Activated T-cell treated with anti-CD3 and anti-CD28 coated beads for 1 hour (primary cell): ENCODE measurements around the gene EML1.

Source experiments
- DNase-seq: peaks from one replicate; pipeline ENCODE4 v3.0.0-alpha.2; 2020; ENCODE audit warnings: low read depth

Gene EML1, protein sequence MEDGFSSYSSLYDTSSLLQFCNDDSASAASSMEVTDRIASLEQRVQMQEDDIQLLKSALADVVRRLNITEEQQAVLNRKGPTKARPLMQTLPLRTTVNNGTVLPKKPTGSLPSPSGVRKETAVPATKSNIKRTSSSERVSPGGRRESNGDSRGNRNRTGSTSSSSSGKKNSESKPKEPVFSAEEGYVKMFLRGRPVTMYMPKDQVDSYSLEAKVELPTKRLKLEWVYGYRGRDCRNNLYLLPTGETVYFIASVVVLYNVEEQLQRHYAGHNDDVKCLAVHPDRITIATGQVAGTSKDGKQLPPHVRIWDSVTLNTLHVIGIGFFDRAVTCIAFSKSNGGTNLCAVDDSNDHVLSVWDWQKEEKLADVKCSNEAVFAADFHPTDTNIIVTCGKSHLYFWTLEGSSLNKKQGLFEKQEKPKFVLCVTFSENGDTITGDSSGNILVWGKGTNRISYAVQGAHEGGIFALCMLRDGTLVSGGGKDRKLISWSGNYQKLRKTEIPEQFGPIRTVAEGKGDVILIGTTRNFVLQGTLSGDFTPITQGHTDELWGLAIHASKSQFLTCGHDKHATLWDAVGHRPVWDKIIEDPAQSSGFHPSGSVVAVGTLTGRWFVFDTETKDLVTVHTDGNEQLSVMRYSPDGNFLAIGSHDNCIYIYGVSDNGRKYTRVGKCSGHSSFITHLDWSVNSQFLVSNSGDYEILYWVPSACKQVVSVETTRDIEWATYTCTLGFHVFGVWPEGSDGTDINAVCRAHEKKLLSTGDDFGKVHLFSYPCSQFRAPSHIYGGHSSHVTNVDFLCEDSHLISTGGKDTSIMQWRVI

DNA sequence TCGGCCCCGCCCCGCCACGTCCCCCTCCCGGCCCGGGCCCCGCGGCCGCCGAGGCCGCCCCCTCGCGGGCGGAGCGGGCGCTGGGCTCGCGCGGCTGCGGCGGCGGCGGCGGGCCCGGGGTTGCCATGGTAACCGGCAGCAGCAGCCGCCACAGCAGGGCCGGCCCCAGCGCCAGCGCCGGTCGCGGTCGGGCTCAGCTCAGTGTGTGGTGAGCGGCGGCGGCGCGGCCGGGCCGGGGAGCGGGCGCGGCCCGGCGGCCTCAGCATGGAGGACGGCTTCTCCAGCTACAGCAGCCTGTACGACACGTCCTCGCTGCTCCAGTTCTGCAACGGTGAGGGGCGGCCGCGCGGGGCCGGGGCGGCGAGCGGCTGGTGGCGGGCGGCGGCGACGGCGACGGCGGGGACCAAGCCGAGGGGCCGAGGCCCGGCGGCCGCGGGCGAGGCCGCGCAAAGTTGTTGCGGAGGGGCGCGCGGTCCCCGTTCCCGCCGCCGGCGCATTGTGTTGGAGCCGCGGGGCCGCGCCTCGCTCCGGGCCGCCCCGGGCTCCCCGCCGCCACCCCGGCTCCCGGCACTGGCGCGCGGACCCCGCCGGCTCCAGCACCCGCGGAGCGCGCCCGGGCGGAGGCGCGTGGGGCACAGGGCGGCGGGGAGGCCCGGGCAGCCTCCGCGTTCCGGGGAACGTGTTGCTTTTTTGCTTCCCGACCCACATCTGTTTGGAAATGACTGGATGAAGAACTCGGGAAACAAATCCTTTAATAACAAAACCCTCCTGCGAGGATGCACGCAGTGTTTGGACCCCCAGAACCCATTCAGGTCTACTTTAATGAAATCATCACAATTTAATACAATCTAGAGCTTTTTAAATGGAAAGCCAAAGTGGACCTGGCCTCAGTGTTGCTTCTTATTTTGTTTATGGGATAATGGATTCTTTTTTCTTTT is at the start of gene EML1:
Gene EML1, plus strand, starts transcription at position 201 of the 938 bp plus-strand sequence. Its CDS starts 64 bp downstream, at position 265.
- DNase-seq = peak; percentile 53

DNA sequence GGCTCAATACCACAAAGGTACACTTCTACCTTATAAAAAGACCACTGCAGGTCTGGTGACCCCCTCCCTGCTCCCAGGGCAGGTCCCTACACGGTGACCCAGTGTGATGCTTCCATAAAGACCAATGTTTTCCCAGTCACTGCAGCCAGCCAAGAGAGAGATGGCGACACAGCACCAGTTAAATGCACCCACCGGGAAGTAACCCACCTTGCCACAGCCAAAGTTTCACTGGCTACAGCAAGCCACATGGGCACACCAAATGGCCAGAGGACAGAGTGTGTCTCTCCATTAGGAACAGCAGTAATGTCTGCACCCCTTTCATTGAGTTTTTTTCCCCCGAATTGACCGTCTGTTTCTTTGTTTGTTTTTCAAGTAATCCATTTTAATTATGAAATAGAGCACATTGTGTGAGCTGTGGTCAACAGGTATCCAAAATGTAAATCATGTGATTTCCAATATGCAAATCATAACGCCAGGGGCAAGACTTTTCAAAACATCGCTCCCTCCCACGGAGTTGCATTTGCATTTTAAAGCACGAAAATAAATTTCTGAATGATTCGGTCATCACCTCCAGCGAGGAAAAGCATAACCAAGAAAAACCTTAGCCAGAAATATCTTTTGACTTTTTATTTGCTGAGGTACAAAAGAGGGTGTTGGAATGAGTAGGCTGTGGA is 48.9 kb upstream of the EML1 start:
- DNase-seq = no peak

DNA sequence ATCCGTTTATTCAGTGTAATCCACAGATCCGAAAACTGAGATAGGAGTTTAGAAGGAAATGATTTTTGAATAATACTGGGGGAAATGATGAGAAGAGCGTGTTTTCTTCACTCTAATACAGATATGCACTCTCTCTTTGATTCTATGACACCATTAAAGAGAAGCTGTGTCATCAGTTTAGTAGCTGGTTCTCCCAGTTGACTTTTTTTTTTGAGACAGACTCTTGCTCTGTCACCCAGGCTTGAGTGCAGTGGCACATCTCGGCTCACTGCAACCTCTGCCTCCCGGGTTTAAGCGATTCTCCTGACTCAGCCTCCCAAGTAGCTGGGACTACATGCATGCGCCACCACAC is 48.4 kb upstream of the EML1 start:
- DNase-seq = no peak

DNA sequence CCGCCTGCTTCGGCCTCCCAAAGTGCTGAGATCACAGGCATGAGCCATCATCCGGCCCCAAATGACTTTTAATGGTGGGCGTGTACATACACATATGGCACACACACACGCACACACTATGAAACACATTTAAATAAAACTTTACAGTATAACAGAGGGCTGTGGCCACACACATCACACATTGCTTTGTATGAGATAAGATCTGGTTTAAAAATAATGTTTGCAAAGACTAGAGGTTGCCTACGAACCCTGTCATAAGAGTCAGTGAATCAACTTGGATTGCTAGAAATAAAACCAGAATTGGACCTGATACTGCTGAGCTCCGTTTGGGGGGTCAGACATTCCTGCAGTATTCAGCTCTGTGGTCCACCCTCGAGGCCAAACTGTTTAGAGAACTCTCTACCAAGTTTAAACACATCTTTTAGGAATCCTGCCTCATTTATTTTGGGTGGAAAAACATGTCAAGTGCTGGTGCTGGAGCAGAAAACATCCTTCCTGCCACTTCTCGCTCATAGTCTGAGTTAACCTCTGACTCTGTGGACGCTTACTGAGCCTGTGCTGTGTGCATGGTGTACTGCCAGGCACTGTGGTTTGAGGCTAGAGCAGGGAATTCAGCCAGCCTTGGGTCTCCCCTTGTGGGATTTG is 47.8 kb upstream of the EML1 start:
- DNase-seq = no peak

DNA sequence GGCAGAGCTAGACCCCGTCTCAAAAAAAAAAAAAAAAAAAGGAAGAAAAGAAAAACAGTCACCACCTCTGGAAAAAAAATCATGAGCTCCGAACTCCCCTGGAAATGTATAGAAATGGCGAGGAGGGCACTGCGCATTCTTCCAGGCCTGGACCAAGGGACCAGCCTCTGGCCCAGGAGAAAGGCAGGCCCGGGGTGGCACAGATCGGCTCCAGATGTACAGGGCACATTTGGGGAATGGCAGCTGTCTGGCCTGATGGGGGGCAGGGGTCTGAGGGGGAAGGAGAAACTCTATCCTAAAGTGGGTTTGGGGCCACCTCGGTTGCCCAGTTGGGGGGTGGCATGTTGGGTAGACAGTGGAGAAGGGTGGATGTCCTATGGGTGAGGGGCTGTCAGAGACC is 46.0 kb upstream of the EML1 start:
- no peak for DNase-seq

DNA sequence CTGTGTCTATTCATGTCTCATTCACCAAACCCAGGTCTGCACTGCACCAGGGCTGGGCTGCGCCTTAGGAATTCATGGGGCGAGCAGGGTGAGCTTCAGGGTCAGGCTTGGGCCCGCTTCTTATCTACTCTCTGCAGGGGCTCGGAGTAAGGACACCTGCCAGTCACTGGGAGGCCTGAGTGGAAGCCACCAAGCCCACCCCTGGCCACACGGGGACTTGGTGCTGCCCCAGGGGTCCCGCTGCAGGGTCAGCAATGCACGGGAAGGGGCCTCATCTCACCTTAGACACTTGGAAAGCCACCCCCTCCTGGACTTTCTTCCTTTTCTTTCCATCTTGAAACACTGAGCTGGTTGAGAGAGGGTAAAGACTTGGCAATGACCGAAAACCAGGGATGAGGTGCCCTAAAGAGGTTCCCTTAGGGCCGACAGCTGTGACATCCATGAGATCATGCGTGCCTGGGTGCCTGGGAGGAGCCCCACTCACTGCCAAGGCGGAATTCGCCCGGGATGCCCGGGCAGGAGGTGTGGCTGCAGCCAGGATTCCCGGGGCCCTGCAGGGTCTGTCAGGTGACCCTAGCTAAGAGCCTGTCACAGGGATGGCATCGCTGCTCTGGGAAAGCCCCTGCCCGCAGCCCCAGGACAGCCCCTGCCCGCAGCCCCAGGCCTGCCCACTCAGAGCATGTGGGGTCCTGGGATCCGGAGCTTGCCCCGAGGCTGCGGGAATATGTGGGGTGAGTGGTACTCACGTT is 45.5 kb upstream of the EML1 start:
- no peak for DNase-seq

DNA sequence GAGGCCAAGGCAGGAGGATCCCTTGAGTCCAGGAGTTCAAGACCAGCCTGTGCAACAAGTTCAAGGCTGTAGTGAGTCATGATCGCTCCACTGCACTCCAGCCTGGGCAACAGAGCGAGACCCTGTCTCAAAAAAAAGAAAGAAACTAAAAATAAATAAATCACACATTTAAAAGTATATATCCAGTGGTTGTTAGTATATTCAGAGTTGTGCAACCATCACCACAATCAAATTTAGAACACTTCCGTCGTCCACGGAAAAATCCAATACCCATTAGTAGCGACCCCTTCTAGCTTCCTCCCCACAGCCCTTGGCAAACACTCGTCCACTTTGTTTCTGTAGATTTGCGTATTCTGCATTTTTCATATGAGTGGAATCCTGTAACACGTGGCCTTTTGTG is 44.7 kb upstream of the EML1 start:
- no peak for DNase-seq

DNA sequence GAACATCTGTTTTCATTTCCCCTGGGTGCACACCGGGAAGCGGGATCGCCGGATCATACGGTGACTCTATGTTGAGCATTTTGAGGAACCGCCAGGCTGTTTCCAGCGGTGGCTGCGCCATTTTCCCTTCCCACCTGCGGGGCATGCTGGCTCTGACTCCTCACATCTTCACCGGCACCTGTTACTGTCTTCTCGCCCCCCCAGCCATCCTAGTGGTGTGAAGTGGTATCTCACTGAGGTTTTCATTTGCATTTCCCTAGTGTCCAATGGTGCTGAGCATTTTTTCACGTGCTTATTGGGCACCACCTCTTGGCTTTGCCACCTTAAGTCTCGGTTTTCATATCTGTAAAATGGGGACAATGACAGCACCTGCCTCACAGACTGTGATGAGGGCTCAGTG is 44.1 kb upstream of the EML1 start:
- DNase-seq = no peak

DNA sequence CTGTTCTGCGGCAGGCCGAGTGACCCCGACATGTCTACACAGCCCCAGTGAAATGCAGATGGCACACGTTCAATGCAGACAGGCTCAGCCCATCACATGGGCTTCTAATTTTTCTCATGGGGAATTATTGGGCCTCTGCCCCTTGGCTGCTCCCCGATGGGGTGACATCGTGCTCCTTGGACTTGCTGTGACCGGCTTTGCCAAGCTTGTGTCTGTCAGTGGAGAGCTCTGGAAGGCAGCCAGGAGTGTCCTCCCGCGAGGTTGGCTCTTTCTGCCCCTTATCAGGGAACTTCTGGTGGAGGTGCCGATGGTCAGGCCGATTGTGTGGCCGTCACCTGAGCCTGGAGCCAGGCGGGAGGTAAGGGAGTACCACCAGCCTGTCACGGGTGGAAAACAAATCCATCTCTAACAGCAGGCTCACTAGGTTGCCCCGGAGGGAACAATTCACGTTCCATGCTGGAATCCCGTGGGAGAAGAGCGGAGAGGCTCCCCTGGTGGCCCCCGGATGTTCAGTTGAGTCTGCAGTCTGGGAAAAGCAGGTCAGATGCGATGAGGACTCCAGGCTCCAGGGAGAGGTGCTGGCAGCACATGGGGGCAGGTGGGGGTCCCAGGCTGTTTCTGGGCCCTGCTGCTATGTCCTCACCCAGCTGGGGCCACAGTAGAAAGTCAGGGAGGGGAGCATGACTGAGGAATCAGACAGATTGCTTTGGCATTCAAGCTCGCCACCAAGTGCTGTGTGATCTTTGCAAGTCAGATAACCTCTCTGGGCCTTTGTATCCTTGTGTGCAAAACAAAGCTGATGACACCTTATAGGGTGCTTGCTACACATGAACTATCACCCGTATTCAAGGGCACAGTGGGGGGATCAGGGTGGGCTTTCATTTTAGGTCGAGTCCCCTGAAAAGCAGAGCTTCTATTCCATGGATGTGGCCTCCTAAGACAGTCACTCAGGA is 43.2 kb upstream of the EML1 start:
- DNase-seq = no peak

DNA sequence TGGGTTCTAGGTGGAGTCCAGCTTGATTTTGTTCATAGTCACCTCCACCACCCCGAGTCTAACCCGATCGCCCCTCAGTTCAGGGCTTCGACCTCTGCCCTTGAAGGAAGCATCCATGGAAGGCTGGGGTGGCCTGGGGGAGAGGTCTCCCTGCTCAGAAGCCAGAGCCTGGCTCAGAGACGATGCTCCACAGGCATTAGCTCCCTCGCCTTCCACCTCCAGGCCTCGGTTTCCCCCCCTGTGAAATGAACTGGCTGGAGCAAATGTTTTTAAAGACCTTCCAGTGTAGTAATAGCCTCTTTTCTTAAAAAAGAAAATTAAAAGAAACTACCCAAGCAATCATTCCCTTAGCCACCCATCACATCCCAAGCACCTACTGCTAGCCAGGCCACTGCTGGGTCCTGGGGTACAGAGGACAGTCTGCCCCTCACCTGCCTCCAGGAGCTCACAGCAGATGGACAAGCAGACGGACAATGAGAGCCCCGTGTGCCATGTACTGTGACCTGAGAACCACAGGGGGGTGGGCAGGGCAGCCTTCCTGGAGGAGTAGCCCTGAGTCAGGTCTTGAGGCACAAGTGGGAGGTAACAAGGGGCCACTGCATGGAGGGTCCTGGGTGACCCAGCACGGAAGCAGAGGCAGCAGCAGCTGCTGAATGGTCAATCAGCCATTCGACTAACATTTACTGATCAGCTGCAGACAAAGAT is 42.3 kb upstream of the EML1 start:
- DNase-seq = no peak

DNA sequence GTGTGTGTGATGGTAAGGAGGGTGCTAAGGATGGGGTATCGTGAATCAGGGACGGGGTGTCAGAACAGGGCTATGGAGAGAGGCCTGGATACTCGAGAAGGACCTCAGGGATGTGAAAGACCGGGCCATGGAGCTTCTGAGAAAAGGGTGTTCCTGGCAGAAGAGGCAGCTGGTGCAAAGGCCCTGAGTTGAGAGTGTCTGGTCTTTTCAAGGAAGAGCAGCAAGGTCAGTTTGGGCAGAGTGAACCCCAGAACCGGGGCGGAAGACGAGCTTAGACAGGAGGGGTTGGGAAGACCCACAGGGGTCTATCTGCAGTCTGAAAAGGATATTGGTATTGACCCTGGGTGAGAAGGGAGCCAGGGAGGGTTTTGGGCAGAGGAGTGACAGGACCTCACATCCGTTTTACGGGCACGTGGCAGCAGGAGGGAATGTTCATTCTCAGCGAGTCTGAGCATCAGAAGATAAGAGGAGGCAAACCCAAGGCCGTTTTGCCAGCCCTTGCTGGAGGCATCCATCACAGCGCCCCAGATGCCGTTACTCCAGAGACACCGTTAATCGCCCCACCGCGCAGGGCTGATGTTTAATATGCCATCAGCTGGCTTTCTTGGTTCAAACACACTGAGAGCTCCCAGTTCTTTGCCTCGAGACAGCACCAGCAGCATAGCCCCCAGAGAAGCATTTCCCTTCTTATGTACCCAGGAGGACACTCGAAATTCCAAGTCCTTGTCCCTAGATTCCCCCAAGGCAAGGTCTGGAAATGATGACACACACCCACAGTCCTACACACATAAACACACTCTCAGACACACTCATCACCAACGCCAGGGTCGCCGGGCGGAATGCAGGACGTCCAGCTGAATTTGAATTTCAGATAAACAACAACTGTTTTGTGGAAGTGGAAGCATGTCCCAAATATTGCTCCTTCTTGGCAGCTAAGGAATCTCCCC is 41.4 kb upstream of the EML1 start:
- no peak for DNase-seq

DNA sequence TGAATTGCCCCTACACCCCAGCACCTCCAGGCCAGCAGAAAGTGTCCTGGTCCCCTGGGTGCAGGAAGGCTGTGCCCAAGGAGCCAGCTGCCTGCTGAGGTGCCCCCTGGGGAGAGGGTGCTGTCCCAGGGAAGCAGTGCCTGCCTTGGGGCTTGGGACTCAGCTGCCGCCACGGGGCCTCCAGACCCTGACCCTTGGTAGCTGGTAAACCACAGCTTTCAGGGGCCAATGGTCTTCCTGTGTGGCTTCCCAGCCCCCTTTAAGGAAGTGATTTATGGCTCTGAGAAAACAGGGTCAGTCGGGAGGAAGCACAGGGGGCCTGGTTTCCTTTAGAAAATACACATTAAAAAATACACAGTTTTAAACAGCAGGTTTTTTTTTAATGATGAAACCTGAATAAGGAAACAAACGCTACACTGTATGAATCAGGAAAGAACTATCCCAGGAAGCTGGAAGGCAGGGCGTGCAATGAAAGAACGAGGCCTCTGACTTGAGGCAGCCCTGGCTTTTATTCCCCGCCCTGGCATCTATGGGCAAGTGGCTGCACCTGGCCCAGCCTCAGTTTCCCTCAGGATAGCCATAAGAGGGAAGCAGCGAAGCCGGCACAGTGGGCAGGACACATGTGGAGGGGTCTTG is 40.6 kb upstream of the EML1 start:
- DNase-seq = no peak

DNA sequence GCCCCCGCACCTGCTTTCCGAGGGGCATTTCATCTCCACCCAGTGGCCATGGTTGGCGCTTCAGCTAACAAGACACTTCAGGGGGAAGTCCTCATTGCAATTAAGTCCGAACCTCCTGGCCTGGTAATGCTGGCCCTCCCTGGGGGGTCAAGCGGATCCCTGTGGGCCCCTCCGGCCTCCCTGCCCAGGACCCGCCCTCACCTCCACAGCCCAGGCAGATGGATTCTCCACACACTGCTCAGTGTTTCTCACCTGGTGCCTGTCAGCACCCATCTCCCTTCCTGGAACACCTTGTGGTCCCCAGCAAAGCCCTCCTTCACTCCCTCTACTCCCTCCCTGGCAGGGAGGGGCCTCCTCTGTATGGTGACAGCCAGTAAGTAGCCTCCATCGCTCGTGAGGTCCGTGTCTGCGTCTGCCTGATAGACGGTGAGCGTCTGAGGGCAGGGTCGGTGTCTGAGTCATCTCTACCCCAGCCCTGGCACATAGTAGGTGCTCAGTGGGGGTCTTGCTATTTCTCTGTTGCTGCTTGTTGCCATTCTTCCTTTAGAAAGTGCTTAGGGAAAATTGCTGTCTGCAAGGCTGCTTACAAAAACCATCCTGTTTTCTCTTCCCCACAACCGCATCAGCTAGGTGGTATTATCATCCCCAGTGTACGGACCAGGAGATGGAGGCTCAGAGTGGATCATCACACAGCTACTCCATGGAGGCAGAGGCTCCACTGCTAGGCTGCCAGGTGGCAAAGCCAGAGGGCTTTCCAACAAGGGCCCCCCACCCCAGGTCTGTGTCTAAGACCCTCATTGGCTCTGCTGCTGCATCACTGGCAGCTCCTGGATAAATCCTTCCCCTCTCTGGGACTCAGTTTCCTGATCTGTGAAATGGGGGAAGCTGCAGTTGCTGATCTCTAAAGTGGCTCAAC is 39.7 kb upstream of the EML1 start:
- no peak for DNase-seq

DNA sequence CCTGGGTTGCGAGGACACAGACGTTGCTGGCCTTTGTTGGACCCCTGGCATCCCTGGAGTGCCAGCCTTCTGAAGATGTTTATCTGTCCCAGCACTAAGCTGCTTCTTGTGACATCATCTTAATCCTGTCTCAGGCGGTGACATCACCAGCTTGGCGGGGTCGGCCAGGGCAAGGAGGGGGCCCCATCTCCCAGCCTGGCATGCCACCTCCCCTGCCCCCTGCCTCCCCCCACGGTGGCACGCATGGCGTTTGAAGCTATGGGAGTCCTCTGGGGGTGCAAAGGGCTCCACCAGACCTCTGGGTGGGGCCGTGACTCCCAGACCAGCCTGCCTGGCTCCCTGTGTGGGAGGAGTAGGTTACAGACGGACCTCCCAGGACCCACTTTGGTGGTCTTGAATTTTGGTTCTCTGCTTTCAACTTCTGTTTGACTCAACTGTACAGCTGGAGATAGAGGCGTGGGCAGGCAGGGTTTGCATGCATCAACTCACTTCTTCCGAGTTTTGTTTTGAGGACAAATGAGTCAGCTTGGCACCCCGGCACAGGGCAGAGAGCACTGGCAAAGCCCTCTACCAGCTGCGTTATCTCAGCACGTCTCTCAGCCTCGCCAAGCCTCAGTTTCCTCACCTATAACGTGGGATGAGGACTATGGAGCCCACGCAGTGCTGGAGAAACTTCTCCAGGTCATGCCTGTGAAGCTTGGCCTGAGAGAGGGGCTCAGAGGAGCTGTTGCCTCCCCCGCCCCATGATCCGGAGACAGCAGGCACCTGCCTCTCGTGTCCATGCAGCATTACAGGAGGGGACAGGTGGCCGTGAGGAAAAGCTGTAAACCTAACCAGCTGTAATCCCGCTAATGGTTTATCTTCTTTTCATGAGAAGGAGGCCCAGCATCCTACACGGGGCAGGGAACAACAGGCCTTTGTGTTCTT is 38.8 kb upstream of the EML1 start:
- no peak for DNase-seq

DNA sequence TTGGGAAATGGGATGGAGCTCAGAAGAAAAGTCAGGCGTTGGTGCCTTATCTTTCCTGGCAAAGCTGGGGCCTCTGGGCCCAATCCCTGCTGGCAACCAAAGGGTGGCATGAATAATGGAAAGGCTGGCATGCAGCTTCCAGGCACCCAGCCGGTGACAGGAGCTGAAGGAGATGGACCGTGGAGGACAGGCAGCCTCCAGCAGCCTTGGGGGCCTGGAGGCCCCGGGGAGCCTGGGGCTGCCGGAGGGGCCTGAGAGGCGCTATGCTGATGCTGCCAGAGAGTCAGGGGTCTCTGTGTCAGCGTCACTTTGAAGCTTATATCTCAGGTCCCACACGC is 38.2 kb upstream of the EML1 start:
- DNase-seq = no peak
